OCI-LY7 (cell line): ENCODE measurements around the gene FRMD8.

ENCODE experiments used
- CTCF ChIP-seq: fragments of 200-600 bp; sonication (generic); conservative IDR thresholded peaks from 2 replicates; pipeline ENCODE4 v1.5.1; 2014; ENCODE audit warnings: mild to moderate bottlenecking, antibody characterized with exemption, low read length, moderate library complexity, mixed read lengths
- EZH2phosphoT487 ChIP-seq: fragments of 200-600 bp; sonication (generic); IDR thresholded peaks from 2 replicates; pipeline ENCODE4 v1.6.1; 2018; ENCODE audit warnings: low read depth, borderline replicate concordance, mild to moderate bottlenecking, mixed run types, antibody characterized with exemption, low read length, moderate library complexity, mixed read lengths

DNA sequence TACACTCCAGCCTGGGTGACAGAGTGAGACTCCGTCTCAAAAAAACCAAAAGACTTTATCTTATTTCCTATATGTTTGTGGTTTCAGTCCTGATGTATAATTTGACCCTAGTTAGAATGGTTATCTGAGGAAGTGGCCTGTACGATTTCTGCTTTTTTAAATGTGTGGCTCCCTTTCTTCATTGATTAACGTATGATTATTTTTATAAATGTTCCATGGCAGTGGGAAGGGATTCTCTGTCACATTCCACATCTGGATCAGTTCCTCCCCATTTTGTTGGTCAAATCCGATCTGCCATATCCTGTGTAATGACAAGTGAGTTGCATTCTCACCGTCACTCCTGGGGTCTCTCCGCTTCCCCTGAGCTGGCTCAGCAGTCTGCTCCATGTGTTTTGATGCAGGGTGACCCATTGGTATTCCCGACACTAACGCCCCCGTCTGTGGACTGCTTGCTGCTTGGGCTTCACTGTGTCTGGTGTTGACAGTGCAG is 56.5 kb downstream of the FRMD8 start:
- TF ChIP-seq CTCF, result no peak
- no peak for TF ChIP-seq EZH2phosphoT487
